ENCODE measurements around the gene S100P. TPM values are rescaled to one million over a fixed set of nuclear protein-coding genes. Genes with fewer than 3 reads are reported as not detected.
"Not testable (repeated sequence)": the region's sequence is repeated elsewhere in the genome, so short reads cannot be mapped to it uniquely, and the experiment has no call there.

Gene S100P
- total RNA-seq = 1 to 10 TPM; 5.3 to 7.2 TPM

DNA sequence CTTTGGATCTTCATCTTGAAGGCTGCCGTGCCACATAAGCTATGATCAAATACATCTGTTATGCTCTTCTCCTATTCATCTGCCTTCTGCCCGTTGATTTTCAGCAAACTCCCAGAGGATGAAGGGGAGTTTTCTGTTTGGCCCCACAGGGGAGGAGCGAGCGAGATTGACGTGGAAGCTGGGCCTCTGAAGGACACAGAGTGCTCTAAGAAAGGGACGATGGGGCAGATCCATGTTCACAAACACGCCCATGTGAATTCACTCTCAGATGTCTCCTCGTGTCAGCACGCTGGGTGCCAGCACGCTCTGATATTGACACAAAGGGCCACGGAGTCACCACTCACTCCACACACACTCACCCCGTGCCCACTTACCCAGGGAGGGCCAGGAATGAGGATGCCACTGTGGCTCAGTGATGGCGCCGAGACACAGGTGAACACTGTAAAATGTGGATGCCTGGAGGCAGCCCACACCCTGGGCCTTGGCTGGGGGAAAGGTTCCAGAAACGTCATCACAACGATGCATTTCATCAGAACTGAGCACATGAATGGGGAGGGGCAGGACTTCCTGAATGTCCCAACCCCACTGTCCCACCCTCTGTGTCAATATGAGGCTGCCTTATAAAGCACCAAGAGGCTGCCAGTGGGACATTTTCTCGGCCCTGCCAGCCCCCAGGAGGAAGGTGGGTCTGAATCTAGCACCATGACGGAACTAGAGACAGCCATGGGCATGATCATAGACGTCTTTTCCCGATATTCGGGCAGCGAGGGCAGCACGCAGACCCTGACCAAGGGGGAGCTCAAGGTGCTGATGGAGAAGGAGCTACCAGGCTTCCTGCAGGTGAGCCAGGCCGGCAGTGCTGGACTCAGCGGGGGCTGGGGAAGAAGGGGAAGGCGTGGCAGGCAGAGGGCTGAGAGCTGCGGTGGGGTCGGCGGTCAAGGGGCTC, at the start of gene S100P:
Gene S100P, plus strand, starts transcription at position 648 of the 946 bp plus-strand sequence. Its CDS starts 55 bp downstream, at position 703.
- POLR2A ChIA-PET = interaction anchor here (0.8 kb wide), 1 partner anchor 16 kb away, joined by 3 read pairs; no protein-coding TSS in a partner anchor
- peaks cover 90% of the 10 kb centered on the region for H3K4me1 Mint-ChIP-seq
- no peaks in the 10 kb centered on the region for H3K27me3 Mint-ChIP-seq
- peak within 1 kb of the TSS; percentile 96 for H3K27ac Mint-ChIP-seq
- H3K4me3 Mint-ChIP-seq = peak within 1 kb of the TSS; percentile 33
- no peak for DNase-seq
- CTCF ChIA-PET = interaction anchor here (1.0 to 3.4 kb wide), 5 partner anchors 7 to 19 kb away, joined by 4 to 19 read pairs (median 8); a partner anchor contains a TSS
- no peaks in the 10 kb centered on the region for H3K9me3 Mint-ChIP-seq
- H3K36me3 Mint-ChIP-seq (ENCODE audit: low read depth) = peaks cover 20% of the 10 kb centered on the region

DNA sequence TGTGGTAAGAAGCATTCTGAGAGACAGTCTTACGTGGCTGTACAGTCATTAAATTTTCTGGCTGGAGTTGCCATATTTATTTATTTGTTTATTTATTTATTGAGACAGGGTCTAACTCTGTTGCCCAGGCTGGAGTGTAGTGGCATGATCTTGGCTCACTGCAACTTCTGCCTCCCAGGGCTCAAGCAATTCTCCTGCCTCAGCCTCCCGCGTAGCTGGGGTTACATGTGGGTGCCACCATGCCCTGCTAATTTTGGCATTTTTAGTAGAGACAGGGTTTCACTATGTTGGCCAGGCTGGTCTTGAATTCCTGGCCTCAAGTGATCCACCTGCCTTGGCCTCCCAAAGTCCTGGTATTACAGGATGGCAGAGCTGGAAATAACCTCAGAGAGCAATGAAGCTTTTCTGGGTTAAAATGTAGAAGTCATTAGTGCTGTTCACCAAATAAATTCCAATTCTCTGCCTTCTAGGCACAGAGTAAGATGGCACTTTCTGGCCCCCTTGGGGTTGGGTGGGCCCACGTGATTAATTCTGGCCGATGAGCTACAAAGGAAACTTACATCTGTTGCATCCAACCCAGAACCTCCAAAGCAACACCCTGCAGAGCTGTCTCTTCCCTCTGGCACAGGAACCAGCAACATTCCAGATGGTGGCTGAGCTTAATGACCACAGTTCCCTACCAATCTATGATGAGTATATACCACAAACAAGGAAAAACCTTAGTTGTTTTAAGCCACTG, 48.7 kb upstream of the S100P start:
- DNase-seq = no peak
- Mint-ChIP-seq H3K36me3 (ENCODE audit: low read depth) (peaks cover 39% of the 10 kb centered on the region), H3K27ac (no peak overlapping the region), H3K4me3 (no peak overlapping the region), H3K27me3 (no peaks in the 10 kb centered on the region), H3K4me1 (peaks cover 27% of the 10 kb centered on the region), H3K9me3 (no peaks in the 10 kb centered on the region)
- ChIA-PET POLR2A (no interaction called here), CTCF (interaction anchor here (1.2 to 1.7 kb wide), 2 partner anchors 11 to 14 kb away, joined by 4 to 8 read pairs; no protein-coding TSS in a partner anchor)

DNA sequence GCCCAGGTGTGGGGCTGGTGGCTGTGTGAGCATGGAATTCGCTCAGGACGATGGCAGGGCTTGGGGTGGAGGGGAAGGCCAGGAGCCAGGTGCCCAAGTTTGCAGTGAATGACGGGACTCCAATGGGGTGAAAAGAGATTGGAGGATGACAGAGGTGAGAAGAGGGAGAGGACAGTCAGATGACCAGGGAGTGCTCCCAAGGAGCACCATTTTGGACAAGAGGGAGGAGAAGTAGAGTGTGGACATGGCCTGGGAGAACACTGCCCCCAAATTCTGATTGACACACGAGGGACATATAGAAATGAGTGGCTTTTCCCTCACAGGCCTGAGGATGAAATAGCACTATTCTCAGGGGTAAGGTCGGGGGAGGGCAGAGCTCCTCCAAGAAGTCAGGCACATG, 46.5 kb upstream of the S100P start:
- CTCF ChIA-PET = interaction anchor here (1.0 to 1.4 kb wide), 4 partner anchors 9 to 267 kb away, joined by 3 to 6 read pairs (median 3); no protein-coding TSS in a partner anchor

DNA sequence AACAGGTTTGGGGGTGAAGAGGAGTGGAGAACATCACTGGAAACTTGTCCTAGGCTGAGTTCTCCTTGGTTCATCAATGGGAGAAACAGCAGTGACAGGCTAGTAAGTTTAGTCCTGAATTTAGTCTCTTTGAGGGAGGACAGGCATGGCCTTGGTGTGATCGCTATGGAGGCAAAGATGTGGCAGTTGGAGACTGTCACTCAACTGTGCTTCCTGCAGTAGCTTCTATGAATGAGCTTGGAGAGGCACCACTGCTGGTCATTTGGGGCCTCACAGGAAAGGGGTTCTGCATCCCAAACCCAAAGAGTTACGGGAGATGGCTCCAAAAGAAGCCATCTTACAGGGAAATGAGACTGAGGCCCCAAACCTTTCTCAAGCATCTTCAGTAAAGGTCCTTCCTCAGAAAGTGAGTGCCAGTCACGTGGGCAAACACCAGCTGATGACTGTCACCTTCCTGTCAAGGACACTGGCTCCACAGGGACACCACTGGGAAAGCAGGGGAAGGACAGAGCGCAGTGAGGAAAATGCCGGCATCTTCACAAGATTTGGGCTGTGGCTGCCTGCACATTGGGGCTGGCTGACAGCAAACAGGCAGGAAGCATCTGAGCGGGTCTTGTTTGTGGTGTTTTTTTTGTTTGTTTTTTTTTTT, 46.0 kb upstream of the S100P start:
- Mint-ChIP-seq H3K9me3 (no peaks in the 10 kb centered on the region), H3K27me3 (no peaks in the 10 kb centered on the region), H3K4me3 (no peak overlapping the region), H3K27ac (no peak overlapping the region), H3K4me1 (peaks cover 11% of the 10 kb centered on the region), H3K36me3 (ENCODE audit: low read depth) (peaks cover 15% of the 10 kb centered on the region)
- CTCF ChIA-PET = interaction anchor here (1.1 to 1.4 kb wide), 3 partner anchors 8 to 28 kb away, joined by 3 read pairs; no protein-coding TSS in a partner anchor
- POLR2A ChIA-PET = no interaction called here
- no peak for DNase-seq

More for the DNA sequence above, 46.5 kb upstream of the S100P start:
- peaks cover 20% of the 10 kb centered on the region for H3K36me3 Mint-ChIP-seq (ENCODE audit: low read depth)
- POLR2A ChIA-PET = no interaction called here
- H3K4me1 Mint-ChIP-seq = peaks cover 15% of the 10 kb centered on the region
- DNase-seq = no peak
- H3K27me3 Mint-ChIP-seq = no peaks in the 10 kb centered on the region
- H3K4me3 Mint-ChIP-seq = no peak overlapping the region
- H3K27ac Mint-ChIP-seq = no peak overlapping the region
- no peaks in the 10 kb centered on the region for H3K9me3 Mint-ChIP-seq

- DNase-seq = no peak
- Mint-ChIP-seq H3K36me3 (ENCODE audit: low read depth) (peaks cover 3% of the 10 kb centered on the region), H3K27ac (no peak overlapping the region), H3K9me3 (no peaks in the 10 kb centered on the region), H3K4me1 (no peaks in the 10 kb centered on the region), H3K4me3 (no peak overlapping the region), H3K27me3 (no peaks in the 10 kb centered on the region)
- POLR2A ChIA-PET = no interaction called here
- CTCF ChIA-PET = no interaction called here
Observed at GRCh38 chr4:6649216-6649615, 44.5 kb upstream of the S100P start.

DNA sequence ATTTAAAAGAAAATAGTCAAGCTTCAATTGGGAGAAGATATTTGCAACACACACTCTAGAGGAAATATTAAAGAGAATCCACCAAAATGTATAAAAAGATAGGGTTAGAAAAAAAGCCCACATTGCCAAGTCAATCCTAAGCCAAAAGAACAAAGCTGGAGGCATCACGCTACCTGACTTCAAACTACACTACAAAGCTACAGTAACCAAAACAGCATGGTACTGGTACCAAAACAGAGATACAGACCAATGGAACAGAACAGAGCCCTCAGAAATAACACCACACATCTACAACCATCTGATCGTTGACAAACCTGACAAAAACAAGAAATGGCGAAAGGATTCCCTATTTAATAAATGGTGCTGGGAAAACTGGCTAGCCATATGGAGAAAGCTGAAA, 39.5 kb upstream of the S100P start:
- H3K27ac Mint-ChIP-seq; DNase-seq; H3K4me3 Mint-ChIP-seq; H3K9me3 Mint-ChIP-seq; POLR2A ChIA-PET; H3K27me3 Mint-ChIP-seq; H3K36me3 Mint-ChIP-seq (ENCODE audit: low read depth); H3K4me1 Mint-ChIP-seq; CTCF ChIA-PET: not testable (repeated sequence)

DNA sequence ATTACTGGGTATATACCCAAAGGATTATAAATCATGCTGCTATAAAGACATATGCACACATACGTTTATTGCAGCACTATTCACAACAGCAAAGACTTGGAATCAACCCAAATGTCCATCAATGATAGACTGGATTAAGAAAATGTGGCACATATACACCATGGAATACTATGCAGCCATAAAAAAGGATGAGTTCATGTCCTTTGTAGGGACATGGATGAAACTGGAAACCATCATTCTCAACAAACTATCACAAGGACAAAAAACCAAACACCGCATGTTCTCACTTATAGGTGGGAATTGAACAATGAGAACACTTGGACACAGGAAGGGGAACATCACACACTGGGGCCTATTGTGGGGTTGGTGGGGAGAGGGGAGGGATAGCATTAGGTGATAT, 38.4 kb upstream of the S100P start:
- Mint-ChIP-seq H3K4me1 (peaks cover 10% of the 10 kb centered on the region), H3K27me3 (peaks cover 18% of the 10 kb centered on the region)
- DNase-seq; H3K9me3 Mint-ChIP-seq; H3K27ac Mint-ChIP-seq; H3K4me3 Mint-ChIP-seq; H3K36me3 Mint-ChIP-seq (ENCODE audit: low read depth): not testable (repeated sequence)
- POLR2A ChIA-PET = interaction anchor here (0.5 kb wide), 1 partner anchor 1123 kb away, joined by 3 read pairs; no protein-coding TSS in a partner anchor
- CTCF ChIA-PET = interaction anchor here (0.9 to 1.0 kb wide), 2 partner anchors 8 to 9 kb away, joined by 3 to 4 read pairs; no protein-coding TSS in a partner anchor

DNA sequence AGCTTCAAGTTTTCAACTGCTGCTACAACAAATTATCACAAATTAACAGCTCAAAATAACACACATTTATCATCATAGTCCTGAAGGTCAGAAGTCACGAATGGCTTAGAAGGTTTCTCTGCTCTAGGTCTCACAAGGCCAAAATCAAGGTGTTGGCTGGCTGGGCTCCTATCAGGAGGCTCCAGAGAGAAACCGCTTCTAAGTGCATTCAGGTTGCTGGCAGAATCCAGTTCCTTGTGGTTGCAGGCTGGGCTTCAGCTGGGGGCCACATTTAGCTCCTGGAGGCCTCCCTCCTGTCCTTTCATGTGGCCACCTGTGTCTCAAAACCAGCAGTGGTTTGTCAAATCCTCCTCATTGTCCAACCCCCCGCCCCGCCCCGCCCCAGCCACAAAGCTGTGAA, 37.8 kb upstream of the S100P start:
- no peaks in the 10 kb centered on the region for H3K36me3 Mint-ChIP-seq (ENCODE audit: low read depth)
- H3K27ac Mint-ChIP-seq = no peak overlapping the region
- no peak overlapping the region for H3K4me3 Mint-ChIP-seq
- no peaks in the 10 kb centered on the region for H3K9me3 Mint-ChIP-seq
- ChIA-PET POLR2A (interaction anchor here (0.5 kb wide), 1 partner anchor 1123 kb away, joined by 3 read pairs; no protein-coding TSS in a partner anchor), CTCF (interaction anchor here (0.6 to 1.0 kb wide), 5 partner anchors 8 to 251 kb away, joined by 3 to 4 read pairs (median 3); no protein-coding TSS in a partner anchor)
- peaks cover 21% of the 10 kb centered on the region for H3K27me3 Mint-ChIP-seq
- H3K4me1 Mint-ChIP-seq = peaks cover 10% of the 10 kb centered on the region
- no peak for DNase-seq

DNA sequence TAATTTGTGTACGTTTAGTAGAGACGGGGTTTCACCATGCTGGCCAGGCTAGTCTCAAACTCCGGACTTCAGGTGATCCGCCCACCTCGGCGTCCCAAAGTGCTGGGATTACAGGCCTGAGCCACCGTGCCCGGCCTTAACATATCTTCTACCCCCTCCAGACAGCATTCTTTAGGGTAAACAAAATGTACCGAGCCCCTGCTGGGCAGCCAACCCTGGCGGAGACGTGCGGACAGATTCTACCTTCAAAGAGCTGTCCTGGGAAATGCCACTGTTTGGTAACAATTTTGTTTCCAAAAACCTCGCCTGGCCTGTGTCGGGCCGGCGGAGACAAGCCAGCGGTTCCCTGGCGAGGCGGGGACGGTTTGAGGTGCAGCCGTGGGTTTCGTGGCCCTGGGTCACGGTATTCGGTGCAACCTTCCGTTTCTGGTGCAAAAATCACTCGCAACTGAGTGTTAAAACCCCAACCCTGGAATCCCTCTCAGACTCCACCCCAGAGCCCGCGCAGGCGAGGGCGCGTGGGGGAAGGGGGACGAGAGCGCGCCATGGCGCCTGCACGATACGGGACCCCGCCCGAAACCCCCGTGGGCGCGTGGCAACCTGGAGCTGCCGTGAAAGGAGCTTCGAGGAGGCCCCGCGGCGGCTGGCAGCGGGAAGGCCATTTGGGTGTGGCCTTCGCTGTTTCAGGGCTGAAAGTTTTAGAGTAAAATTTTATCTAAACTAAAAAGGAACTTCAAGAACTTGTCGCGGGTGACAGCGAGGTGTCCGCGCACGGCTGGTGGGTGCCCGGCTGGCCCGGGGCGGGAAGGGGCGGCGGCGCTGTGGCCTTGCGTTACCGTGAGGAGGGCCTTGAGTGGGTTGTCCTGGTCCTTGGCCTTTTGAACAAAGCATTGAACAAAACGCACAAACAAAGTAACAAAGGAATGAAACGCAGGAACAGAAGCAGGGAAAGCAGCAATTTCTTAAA, 36.2 kb upstream of the S100P start:
- Mint-ChIP-seq H3K4me3 (no peak overlapping the region), H3K27ac (no peak overlapping the region), H3K9me3 (no peaks in the 10 kb centered on the region), H3K36me3 (ENCODE audit: low read depth) (no peaks in the 10 kb centered on the region), H3K4me1 (peaks cover 10% of the 10 kb centered on the region), H3K27me3 (peaks cover 35% of the 10 kb centered on the region)
- DNase-seq = no peak
- POLR2A ChIA-PET = no interaction called here
- CTCF ChIA-PET = interaction anchor here (0.8 to 1.6 kb wide), 6 partner anchors 11 to 137 kb away, joined by 3 to 4 read pairs (median 3); no protein-coding TSS in a partner anchor

DNA sequence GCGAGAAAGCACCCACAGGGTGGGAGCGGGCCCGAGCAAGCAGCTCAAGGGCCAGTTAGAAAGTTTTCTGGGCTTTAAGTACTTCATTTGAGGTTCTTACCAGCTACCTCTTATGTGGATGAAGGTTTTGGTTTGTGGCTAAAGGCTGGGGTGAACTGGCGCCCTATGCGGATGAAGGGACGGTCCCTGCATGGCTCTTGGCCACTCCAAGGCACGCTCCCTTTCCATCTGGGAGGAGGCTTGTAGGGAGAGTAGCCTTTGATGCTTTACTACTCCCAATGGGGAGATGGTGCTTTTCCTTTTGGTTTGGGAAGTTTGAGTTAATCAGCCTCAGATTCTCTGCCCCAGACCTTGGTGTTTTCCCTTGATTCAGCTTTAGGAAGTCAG, 35.5 kb upstream of the S100P start:
- peak overlapping the region; percentile 30 for H3K4me3 Mint-ChIP-seq

DNA sequence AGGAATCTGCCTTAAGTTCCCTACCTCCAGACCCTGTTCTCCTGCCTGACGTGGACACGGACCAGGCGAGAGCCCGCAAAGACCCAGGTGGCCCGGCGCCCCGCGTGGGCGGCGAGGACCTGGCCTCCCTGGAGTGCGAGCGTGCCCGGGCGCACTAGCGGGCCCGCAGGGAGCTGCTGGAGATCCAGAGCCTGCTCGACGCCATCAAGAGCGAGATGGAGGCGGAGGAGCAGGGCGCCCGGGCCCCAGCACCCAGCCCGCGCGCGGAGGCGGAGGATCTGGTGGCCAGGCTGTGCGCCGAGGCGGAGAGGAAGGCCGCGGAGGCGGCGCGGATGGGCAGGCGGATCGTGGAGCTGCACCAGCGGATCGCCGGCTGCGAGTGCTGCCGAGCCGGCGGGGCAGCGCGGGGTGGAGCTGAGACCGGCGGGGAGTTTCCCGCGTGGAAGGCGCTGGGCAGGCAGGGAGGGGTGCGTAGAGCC, 35.0 kb upstream of the S100P start:
- H3K36me3 Mint-ChIP-seq (ENCODE audit: low read depth) = no peaks in the 10 kb centered on the region
- peaks cover 10% of the 10 kb centered on the region for H3K4me1 Mint-ChIP-seq
- peaks cover 46% of the 10 kb centered on the region for H3K27me3 Mint-ChIP-seq
- ChIA-PET POLR2A (interaction anchor here (0.9 kb wide), 1 partner anchor 16 kb away, joined by 3 read pairs; a partner anchor contains a TSS), CTCF (interaction anchor here (0.5 to 2.1 kb wide), 11 partner anchors 12 to 412 kb away, joined by 3 to 8 read pairs (median 3); partner anchors contain the start of gene MRFAP1)
- peak; percentile 21 for DNase-seq
- no peak overlapping the region for H3K27ac Mint-ChIP-seq
- peak overlapping the region; percentile 30 for H3K4me3 Mint-ChIP-seq
- no peaks in the 10 kb centered on the region for H3K9me3 Mint-ChIP-seq

More for the DNA sequence above, 35.5 kb upstream of the S100P start:
- ChIA-PET POLR2A (no interaction called here), CTCF (interaction anchor here (1.0 to 2.1 kb wide), 5 partner anchors 11 to 85 kb away, joined by 3 to 8 read pairs (median 3); no protein-coding TSS in a partner anchor)
- Mint-ChIP-seq H3K36me3 (ENCODE audit: low read depth) (no peaks in the 10 kb centered on the region), H3K4me1 (peaks cover 10% of the 10 kb centered on the region), H3K27me3 (peaks cover 41% of the 10 kb centered on the region), H3K9me3 (no peaks in the 10 kb centered on the region), H3K27ac (no peak overlapping the region)
- DNase-seq = no peak
